Myocyte (in vitro differentiated cells): ENCODE results near the gene CKAP4. TPM values are rescaled to one million over a fixed set of nuclear protein-coding genes. Genes with fewer than 3 reads are reported as not detected.
A peak's percentile ranks its signal among the peaks of the same experiment; 100 is the strongest.
"Not testable (repeated sequence)": the region's sequence is repeated elsewhere in the genome, so short reads cannot be mapped to it uniquely, and the experiment has no call there.

ENCODE experiments used
- DNase-seq: peaks from one replicate; pipeline ENCODE4 v3.0.0-alpha.2; 2012; ENCODE audit warnings: low read depth
- polyA plus RNA-seq: library from polyadenylated mRNA; unstranded; fragments of >200 nt; gene quantifications from one replicate; pipeline ENCODE4 v1.2.1, GENCODE V29; 2012; ENCODE audit warnings: missing spikeins
- total RNA-seq: library from RNA; depleted of rRNA; stranded (reverse); fragments of >200 nt; gene quantifications from 2 replicates; pipeline ENCODE4 v1.2.3, GENCODE V29; 2014

Gene CKAP4, protein sequence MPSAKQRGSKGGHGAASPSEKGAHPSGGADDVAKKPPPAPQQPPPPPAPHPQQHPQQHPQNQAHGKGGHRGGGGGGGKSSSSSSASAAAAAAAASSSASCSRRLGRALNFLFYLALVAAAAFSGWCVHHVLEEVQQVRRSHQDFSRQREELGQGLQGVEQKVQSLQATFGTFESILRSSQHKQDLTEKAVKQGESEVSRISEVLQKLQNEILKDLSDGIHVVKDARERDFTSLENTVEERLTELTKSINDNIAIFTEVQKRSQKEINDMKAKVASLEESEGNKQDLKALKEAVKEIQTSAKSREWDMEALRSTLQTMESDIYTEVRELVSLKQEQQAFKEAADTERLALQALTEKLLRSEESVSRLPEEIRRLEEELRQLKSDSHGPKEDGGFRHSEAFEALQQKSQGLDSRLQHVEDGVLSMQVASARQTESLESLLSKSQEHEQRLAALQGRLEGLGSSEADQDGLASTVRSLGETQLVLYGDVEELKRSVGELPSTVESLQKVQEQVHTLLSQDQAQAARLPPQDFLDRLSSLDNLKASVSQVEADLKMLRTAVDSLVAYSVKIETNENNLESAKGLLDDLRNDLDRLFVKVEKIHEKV
- total RNA-seq: 76.2 and 86.8 TPM in 2 replicates
- polyA plus RNA-seq: 185 TPM

DNA sequence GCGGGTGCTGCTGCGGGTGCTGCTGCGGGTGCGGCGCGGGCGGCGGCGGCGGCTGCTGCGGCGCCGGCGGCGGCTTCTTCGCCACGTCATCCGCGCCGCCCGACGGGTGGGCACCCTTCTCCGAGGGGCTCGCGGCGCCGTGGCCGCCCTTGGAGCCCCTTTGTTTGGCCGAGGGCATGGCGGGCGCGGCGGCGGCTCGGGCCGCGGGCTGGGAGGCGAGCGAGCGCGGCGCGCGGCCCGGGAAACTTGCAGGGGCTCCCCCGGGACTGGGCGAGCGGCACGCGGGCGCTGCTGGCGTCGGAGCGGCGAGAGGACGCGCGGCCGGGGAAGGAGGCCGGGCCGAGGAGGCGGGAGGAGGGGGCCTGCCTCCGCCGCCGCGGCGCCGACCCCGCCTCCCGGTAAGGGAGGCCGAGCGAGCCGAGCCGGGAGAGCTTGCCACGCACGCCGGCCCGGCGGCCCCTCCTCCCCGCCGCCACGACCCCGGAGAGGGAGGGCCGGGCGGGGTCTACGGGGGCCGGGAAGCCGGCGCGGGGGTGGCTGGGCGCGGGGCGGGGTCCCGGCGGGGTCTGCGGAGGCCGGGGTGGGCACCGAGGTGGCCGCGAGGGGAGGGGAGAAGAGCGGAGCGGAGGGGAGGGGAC, at the start of gene CKAP4:
CKAP4 (minus strand) TSS at position 347 of the 638 bp plus-strand sequence; CDS start at position 178, 169 bp downstream.
- DNase-seq: peak; percentile 81

DNA sequence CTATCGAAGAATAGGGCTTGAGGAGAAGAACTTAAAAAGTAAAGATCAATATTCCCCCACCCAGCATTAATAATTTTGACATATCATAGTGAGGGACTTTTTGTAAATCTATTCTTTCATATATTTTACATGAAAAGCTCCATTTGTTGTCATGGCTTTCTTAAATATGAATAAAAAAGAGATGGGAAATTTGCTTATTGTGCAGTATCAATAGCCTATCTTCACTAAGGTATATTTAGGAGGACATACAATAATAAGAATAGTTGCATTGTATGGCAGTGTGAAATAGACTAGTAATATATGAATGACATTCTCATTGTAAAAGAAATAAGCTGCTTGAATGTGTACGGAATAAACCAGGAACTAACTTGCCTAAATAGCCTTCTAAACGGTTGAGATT, 49.3 kb upstream of the CKAP4 start:
- DNase-seq: no peak

DNA sequence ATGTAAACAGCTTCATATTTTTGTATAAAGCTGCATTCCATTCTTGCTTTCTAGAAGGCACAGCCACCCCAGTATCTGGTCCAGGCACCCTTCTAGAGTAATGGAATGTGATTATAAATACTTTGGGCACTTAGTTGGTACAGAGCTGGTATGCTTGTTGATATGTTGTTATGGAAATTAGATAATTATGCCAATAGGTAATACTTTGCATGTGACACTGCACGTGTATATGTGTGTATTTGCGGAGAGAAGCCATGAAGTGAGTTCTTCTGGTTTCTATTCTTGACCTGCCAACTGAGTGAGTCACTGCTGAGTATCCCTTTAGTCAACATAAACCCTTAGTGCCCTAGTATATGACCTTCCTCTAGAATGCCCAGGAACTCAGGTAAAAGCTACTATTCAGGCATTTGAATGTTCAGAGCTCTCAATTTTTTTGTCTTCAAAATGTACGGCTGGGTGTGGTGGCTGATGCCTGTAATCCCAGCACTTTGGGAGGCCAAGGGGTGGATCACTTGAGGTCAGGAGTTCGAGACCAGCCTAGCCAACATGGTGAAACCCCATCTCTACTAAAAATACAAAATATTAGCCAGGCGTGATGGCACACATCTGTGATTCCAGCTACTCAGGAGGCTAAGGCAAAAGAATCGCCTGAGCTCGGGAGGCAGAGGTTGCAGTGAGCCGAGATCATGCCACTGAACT, 48.5 kb upstream of the CKAP4 start:
- DNase-seq: peak; percentile 54

DNA sequence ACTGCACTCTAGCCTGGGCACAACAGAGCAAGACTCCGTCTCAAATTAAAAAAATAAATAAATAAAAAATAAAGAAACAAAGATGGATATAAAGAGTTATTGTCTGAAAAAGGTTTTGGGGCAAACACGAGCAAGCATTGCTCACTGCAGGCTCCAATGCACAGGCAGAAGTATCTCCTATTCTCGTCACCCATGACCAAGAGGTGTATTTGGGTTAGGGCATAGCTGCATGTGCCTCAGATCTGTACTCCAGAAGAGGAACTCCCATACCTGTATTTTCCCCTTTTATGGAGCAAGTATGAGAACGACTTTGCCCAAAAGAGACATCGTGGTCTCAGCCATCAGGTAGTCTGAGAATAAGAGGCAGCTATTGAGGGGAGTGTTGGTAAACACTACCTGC, 44.5 kb upstream of the CKAP4 start:
- no peak for DNase-seq

GRCh38 chr12:106291342-106291741, 43.5 kb upstream of the CKAP4 start:
- no peak for DNase-seq

DNA sequence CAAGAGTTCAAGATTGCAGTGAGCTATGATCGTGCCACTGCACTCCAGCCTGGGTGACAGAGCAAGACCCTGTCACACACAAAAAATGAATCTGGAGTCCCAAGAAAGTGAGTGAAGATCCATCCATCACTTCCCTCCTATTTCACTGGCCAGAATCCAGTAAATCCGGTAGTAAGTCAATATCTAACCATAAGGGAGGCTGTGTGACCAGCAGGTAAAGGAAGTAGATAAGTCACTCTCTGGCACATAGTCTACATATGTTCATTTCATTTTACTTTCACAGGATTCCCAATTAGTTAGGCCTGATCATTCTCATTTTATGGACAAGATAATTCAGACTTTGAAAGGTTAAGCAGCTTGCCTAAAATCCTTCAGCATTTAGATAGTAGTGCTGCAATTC, 42.8 kb upstream of the CKAP4 start:
- DNase-seq: no peak

- no peak for DNase-seq
Measured at GRCh38 chr12:106289196-106289681, 41.4 kb upstream of the CKAP4 start.

- DNase-seq: peak; percentile 50
Measured at GRCh38 chr12:106288494-106289195, 40.8 kb upstream of the CKAP4 start.

- DNase-seq: no peak
Measured at GRCh38 chr12:106288101-106288493, 40.3 kb upstream of the CKAP4 start.

DNA sequence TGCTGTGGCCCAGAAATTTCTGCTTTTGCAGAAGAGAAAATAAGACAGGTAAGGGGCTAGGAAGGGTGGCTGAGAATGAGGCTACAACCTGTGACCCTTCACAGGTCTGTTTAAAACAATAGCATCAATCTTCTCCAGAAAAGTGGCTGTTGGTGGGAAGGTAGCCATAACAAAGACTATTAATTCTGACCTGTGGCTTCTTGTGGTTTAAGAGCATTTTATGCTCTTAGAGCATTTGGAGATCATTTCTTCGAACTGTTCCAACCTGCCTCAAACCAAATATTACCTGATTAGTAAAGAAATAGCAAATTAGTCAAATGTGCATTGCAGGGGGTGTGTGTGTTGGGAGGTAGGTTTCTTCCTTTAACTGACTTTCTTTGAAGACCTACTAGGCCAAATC, 39.5 kb upstream of the CKAP4 start:
- DNase-seq: no peak

- not testable (repeated sequence) for DNase-seq
Measured at GRCh38 chr12:106286576-106287162, 38.8 kb upstream of the CKAP4 start.

GRCh38 chr12:106285982-106286381, 38.2 kb upstream of the CKAP4 start:
- no peak for DNase-seq

DNA sequence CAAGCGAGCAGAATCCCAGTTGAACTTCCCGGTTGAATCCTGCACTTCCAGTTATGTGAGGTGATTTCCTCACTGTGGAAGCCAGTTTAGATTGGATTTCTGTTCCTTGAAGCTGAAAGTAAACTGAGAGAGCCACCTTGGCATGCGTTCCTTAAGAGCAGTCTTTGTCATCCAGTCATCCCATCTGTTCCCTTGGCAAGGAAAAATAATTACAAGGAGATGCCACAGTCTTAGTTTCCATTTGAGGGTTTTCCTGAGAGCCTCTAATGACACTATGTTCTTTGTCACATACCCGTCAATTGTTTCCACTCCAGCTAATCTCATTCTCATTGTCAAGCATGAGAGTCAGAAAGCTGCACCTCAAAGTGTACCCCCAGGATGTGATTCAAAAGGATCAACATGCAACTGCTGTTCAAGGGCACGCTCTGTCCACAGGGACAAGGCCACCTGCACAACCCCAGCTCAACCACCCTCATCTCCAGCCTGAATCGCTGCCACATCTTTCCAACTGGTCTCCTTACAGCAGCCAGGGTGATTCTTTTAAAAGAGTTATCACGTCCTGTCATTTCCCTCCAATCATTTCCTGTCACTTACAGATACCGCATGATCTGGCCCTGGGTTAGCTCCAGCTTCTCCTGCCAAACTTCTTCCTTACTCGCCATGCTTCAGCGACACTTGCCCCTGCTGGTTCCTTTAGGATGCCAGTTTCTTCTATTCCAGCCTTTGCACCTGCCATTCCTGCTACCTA, 36.7 kb upstream of the CKAP4 start:
- no peak for DNase-seq

DNA sequence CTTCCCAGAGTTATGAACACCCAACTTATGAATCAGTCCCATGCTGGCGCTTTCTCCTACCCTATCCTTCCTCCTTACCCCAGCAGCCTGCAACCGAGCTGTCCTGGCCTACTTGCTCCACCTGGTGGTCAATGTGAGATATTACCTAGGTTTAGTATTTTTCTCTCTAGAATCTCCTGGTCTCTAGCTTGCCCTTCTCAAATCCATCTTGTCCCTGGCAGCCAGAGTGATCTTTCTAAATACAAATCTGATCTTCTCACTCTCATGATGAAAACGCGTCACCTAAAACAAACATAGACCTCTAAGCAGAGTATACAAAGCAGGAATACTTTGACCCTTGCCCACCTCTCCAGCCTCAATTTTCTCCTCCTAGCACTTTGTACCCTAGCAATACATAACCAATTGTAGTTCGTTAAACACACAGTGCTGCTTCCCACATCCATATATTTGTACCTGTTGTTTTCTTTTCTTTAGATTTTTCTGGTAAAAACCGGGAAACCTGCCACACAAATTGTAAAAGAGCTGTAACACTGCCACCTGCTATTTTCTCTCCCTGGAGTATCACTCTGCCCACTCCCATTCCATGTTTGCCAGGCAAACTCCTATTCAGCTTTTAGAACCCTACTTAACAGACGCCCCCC, 34.8 kb upstream of the CKAP4 start:
- peak; percentile 47 for DNase-seq

DNA sequence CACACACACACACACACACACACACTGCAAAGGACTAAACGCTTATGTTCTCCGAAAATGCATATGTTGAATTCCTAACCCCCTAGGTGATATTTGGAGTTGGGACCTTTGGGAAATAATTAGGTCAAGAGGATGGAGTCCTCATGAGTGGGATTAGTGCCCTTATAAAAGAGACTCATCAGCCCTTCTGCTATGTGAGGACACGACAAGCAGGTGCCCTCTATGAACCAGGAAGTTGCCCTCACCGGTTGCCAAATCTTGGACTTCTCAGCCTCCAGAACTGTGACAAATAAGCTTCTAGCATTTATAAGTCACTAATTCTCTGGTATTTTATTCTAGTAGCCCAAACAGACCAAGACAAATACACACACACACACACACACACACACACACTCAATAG, 34.0 kb upstream of the CKAP4 start:
- DNase-seq: no peak

- DNase-seq: no peak
Measured at GRCh38 chr12:106281056-106281782, 33.4 kb upstream of the CKAP4 start.

DNA sequence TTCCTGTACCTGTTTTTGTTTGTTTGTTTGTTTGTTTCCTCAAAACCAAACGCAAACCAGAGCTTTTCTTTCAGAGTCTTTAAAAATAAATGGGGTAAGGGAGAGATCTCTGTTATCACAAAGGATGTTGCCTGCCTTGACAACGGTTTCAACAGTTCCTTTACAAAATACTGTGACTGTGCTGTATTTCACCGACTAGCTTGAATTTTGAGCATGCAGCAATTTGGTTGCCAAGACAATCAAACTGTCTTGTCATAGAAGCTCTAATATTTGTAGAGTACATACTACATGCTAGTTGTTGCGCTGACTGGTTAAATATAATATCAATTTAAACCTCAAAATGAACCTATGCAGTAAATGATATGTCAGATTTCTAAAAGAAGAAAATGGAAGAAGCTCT, 32.3 kb upstream of the CKAP4 start:
- no peak for DNase-seq

GRCh38 chr12:106276032-106276740, 28.4 kb upstream of the CKAP4 start:
- no peak for DNase-seq
